Measurements from ENCODE around the gene STXBP5. TPM values are rescaled to one million over a fixed set of nuclear protein-coding genes. Genes with fewer than 3 reads are reported as not detected.

Gene STXBP5
- total RNA-seq, 1 experiment from 2014 or later: 11.6 TPM

DNA sequence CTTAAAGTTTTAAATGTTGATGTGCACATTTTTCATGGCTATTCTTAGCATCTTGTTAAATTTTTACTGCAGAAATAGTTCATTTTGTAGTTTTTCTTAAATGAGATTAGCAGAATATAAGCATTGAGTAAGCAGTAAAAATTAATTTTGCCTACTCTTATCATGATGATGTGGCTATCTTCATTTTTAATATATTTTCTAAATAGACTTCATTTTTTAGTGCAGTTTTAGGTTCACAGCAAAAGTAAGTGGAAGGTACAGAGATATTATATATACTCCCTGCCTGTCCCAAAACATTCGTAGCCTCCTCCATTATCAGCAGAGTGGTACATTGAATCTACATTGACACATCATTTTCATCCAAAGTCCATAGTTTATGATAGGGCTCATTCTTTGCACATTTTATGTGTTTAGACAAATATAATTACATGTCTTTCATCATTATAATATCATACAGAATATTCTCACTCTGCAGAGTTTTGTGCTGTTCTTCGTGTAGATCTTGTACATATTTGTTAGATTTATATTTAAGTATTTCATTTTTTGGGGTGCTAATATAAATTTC is 13.7 kb downstream of the STXBP5 start:
- Histone ChIP-seq H2BK20ac (ENCODE audit: low read depth, low read length, poor library complexity, severe bottlenecking) (no peak overlapping the region), H3K9ac (ENCODE audit: extremely low read depth, insufficient read length, low read length) (no peak overlapping the region), H3K23ac (ENCODE audit: insufficient read length, low read depth, low read length) (no peak overlapping the region), H2BK12ac (ENCODE audit: insufficient read length, low read depth, low read length) (no peak overlapping the region), H3K23me2 (ENCODE audit: insufficient read length, low read depth, low read length, poor library complexity, severe bottlenecking) (no peaks in the 10 kb centered on the region), H3K18ac (ENCODE audit: insufficient read length, low read depth, low read length) (no peak overlapping the region), H3K9me3 (ENCODE audit: control insufficient read depth, low read depth, low read length) (no peaks in the 10 kb centered on the region), H3K79me2 (ENCODE audit: insufficient read depth, low read length) (no peaks in the 10 kb centered on the region), H3K56ac (ENCODE audit: insufficient read length, low read depth, low read length) (no peak overlapping the region), H2AFZ (ENCODE audit: low read length) (no peak overlapping the region), H2BK120ac (ENCODE audit: low read depth, low read length, poor library complexity, severe bottlenecking) (no peak overlapping the region), H3T11ph (ENCODE audit: low read length) (no peak overlapping the region), H3K4ac (ENCODE audit: low read depth, low read length) (no peak overlapping the region), H2BK5ac (ENCODE audit: insufficient read length, low read length) (no peak overlapping the region), H4K91ac (ENCODE audit: insufficient read length, low read depth, low read length) (no peak overlapping the region), H3K27me3 (ENCODE audit: insufficient read depth, low read length) (no peaks in the 10 kb centered on the region), H3K27ac (ENCODE audit: insufficient read length, low read depth, low read length) (no peak overlapping the region), H4K5ac (ENCODE audit: insufficient read length, low read depth, low read length) (no peak overlapping the region), H3K4me2 (ENCODE audit: insufficient read depth, insufficient read length, low read length) (no peak overlapping the region), H4K8ac (replicated peaks; ENCODE audit: insufficient read length, low read depth, low read length) (no peak overlapping the region), H3K14ac (ENCODE audit: insufficient read depth, low read length) (no peak overlapping the region), H4K20me1 (ENCODE audit: control insufficient read depth, insufficient read depth, insufficient read length) (no peaks in the 10 kb centered on the region), H3K4me1 (ENCODE audit: insufficient read depth, low read length) (peaks cover 6% of the 10 kb centered on the region; the same call in 1 of the 2 replicates), H2BK15ac (ENCODE audit: low read depth, low read length) (no peak overlapping the region), H2AK5ac (ENCODE audit: insufficient read length, low read length) (no peak overlapping the region), H3K79me1 (ENCODE audit: insufficient read depth, low read depth, low read length, poor library complexity, severe bottlenecking) (no peaks in the 10 kb centered on the region)
- no peaks in the 10 kb centered on the region for H3K27me3 Mint-ChIP-seq (ENCODE audit: low read depth)
- peaks cover 9 to 12% of the 10 kb centered on the region in 2 experiments for H3K4me1 Mint-ChIP-seq
- H3K36me3 Mint-ChIP-seq (ENCODE audit: insufficient read depth in 1 of 3, low read depth in 3 of 3): peaks cover 0 to 2% (median 0%) of the 10 kb centered on the region in 3 experiments; a peak in 2 of 7 replicates
- DNase-seq: no peak
- no peak overlapping the region for H3K27ac Mint-ChIP-seq
- TF ChIP-seq CTCF (conservative IDR thresholded peaks at IDR 0.05): no peak
- no peak overlapping the region for H3K4me3 Mint-ChIP-seq
- no peaks in the 10 kb centered on the region for H3K9me3 Mint-ChIP-seq
- WGBS (ENCODE audit: extremely low coverage, insufficient read length, low lambda C conversion rate): no CpG with 5 or more reads among the region's 2 CpGs

All from H9 (cell line).